AG10803 (cell line): ENCODE measurements around the gene CBLN4.

Source experiments
- DNase-seq: peaks from one replicate; pipeline ENCODE4 v3.0.0; 2010; ENCODE audit warnings: low read depth
- H3K4me3 ChIP-seq: 2 replicates; pipeline ENCODE4 v1.5.1; 2011; ENCODE audit warnings: mild to moderate bottlenecking, low read length, control low read depth
- CTCF ChIP-seq: conservative IDR thresholded peaks from 2 replicates; pipeline ENCODE4 v1.5.1; 2011; ENCODE audit warnings: mild to moderate bottlenecking, low read length, control low read depth, inconsistent platforms

CBLN4 gene

GRCh38 chr20:55947701-55948100 lies 57.6 kb downstream of the CBLN4 start:
- DNase-seq = no peak
- no peak for TF ChIP-seq CTCF
- H3K4me3 ChIP-seq = no peak overlapping the region
